ENCODE results near the gene NAV3.

DNA sequence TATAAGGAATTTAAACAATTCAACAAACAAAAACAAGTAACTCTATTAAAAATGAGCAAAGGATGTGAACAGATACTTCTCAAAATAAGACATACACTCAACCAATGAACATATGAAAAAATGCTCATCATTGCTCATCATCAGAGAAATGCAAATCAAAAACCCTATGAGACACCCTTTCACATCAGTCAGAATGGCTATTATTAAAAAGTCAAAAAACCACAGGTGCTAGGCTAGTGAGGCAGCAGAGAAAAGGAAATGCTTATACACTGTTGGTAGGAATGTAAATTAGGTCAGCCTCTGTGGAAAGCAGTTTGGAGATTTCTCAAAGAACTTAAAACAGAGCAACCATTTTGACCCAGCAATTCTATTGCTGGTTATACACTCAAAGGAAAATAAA lies 52.0 kb downstream of the NAV3 start:
- TF ChIP-seq POLR2A (IDR thresholded peaks at IDR 0.05) (no peak), CTCF (IDR thresholded peaks at IDR 0.05) (no peak), EP300 (IDR thresholded peaks at IDR 0.05) (no peak)

Measured in gastroesophageal sphincter (tissue), 3 donors.